CMK (cell line): ENCODE results near the gene RAI1.
"Not testable (repeated sequence)": the region's sequence is repeated elsewhere in the genome, so short reads cannot be mapped to it uniquely, and the experiment has no call there.

Experiments used
- DNase-seq: peaks from one replicate; pipeline ENCODE4 v3.0.0-alpha.2; 2010; ENCODE audit warnings: low read depth

Gene RAI1

DNA sequence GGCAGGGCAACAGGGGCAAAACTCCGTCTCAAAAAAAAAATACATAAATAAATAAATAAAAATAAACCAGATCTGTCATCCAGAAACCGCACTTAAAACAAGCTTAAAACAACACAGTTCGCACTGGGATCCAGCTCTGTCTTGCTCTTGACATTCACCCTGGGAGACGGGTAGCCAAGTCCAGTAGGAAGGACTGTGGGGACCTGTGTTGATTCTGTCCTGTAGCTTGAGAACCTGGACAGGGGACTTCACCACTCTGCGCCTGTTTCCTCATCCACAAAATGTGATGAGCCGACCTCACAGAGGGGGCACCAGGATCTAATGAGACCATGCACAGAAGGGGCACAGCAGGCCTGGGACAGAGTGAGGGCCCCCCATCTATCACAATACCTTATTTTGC, 1.5 kb upstream of the RAI1 start:
- no peak for DNase-seq

DNA sequence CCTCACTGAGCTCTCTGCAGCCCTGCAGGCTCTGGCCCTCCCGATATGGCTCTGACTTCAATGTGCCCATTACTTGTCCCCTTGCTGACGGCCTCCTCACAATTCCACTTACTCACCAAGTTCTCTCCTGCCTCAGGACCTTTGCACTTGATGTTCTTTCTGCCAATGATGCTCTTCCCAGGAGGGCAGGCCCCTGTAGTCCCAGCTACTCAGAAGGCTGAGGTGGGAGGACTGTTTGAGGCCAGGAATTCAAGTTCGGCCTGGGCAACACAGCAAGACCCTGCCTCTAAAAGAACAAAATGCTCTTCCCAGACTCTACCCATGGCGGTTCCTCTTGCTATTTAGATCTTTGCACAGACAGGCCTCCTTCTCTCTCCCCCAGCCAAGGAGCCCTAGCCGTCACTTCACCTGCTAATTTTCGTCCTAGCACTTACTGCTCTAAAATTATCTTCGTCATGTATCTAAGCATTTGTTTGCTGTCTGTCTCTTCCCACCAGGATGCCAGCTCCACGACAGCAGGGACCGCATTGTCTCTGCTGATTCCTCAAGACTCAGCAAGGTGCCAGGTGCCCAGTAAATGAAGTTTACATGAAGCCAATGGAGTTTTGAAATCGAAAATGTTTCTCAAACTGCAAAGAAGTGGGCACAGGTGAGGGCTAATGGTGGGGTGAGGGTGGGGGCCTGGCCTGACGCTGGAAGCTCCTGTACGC, 626 bp upstream of the RAI1 start:
- DNase-seq, result no peak

DNA sequence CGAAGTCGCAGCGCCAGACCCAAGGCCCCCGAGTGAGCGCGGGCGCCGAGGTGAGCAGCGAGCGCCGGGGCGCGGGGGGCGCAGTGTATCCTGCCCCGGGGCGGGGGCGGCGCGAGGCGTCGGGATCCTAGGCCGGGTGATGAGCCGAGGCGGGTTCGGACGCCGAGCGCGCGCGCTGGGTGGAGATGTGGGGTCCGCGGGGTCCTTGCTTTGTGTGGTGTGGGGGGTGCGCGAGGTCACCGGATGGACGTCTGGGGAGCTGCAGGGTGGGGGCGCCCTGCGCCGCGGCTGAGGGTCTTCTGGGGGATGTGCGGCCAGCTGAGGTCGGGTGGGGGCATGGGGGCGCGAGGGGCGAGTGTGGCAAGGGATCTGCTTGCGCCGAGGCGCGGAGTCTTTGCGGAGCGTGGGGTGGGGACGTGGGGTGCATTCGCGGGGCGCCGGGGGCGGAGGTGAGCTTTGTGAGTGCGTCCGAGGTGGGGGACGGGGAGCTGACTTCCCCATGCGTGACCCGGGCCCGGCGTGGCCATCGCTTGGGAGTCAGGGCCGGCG, 560 bp downstream of the RAI1 start:
- peak; percentile 50 for DNase-seq

DNA sequence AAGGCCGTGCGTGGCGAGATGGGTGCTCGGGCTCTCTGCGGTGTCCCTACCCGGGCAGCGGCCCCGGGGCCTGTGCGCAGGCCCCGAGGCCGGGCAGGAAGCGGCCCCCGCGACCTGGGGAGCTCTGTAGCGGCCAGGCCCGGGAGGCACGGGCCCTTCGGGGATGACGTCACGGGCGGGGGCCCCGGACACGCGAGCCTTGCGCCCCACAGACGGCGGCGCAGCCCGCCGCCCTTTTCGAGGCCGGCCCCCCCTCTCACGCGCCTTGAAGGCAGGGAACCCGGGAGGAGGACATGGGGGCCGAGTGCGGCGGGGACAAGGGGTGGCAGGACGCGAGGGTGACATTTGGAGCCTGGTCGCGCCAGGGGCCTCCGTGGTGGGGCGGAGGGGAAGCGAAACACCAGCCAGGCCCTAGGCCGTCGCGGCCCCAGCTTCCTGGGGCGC, 1.1 kb downstream of the RAI1 start:
- DNase-seq, result no peak

DNA sequence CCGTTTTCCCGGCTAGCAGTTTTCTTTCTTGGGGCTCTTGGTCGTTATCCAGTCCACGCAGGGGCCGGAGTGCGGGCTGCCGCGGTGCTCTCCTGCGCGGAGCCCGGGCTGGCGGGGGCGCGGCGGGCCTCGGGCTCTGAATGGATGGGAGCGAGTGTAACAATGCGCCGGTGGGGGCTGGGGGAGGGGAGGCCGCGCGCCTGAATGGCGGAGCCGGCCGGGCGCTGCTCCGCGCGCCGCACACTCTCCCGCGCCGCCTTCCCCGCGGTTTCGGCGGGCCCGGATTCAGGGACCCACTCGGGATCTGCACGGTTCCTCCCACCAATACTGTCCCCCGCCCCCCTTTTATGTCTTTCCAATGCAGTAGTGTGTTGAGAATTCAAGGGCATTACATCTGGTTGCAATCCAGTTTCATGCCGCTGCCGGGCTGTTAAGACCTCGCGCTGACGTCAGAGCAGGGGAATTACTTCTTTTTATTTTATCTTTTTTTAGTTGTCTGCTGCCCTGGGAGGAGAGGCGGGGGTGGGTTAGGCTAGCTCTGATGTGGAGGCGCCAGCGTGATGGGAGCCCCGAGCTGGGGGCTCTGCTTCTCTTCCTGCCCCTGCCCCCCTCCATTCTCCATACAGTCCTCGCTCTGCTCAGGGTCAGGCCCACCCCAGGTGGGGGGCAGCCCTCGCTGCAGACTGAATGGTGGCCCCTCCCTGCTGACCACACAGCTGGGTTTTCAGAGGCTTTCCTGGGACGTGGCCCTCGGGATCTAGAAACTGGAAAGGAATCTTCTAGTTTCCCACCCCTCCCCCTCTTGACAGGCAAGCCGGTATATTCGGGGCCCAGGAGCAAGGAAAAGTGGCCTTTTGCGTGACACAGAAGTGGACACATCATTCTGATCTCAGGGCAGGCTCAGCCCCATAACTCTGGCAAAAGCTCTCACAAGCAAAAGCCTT, 1.8 kb downstream of the RAI1 start:
- no peak for DNase-seq

DNA sequence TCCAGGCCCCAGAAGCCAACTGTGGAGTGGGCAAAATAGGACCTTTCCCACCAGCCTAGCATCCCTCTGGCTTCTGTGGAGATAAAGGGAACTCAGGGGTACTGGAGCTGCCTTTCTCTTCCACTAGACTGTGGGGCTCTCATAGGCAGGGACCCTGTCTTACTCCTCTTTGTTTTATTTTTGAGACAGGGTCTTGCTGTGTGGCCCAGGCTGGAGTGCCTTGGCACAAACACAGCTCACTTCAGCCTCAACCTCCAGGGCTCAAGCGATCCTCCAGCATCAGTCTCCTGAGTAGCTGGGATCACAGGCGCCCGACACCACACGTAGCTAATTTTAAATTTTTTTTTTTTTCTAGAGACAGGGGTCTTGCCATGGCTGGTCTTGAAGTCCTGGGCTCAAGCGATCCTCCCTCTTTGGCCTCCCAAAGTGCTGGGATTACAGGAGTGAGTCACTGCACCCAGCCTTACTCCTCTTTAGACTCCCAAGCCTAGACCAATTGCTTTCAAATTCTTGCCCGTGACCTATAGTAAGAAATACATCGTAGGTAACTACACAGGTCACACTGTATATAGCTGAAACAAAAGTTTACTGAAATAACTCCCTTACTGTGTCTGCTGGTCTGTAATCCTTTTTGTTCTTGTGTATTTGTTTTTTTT, 2.6 kb downstream of the RAI1 start:
- no peak for DNase-seq

DNA sequence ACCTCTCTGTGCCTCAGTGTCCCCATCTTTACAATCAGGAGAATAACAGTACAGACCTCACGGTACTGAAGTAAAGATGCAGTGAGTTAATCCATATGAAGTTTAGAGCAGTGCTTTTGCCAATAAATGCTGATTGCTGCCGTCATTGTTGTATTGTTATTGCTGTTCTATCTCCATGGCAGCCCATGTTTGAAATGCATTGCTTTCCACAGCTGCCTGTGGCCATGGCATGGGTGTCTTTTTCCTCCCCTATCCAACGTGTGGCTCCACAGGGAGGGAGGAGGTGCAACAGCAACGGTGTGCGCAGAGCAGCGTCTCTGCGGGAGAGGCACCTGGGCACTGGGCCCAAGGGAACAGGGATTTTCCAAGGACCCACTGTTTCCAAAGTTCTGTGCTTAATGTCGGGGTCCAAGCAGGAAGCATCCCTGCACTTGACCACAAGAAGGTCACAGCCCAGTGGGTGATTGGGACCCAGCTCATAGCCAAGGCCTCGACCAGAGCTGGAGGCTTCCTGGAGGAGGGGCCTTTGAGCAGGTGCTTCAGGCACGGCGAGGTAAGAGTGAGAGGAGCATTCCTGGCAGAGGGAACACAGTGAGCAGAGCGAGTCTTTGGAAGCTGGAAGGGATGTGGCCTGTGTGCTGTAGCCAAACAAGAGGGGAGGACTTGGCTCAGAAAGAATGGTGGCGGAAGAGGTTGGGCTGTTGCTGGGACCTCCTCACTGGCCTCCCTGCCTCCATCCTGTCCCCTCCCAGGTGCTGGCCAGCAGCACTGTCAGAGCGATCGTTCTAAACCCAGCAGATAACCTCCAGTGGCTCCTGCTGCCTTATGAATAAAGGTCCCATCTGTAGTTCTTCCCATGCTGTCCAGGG, 3.9 kb downstream of the RAI1 start:
- no peak for DNase-seq

DNA sequence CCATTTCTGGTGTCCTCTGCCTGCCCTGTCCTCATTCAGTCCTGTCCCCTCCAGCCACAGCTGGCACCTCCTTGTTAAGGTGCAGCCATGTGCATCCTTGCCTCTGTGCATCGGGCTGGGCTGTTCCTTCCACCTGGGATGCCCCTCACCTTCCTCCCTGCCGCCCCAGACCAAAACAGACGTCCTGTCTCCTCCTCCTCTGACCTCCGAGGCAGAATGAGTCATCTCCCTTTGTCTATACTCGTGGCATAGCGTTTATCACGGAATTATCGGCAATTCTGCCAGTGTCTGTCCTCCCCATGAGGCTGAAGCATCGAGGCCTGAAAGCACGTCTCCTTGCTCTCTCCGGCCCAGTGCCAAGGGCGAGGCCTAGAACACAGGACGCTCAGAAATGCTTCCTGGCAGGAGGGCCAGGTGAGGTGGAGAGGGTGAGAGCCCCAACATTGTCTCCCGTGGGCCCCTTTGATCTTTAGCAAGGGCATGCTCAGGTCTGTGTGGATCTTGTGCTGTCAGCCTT, 4.6 kb downstream of the RAI1 start:
- no peak for DNase-seq

DNA sequence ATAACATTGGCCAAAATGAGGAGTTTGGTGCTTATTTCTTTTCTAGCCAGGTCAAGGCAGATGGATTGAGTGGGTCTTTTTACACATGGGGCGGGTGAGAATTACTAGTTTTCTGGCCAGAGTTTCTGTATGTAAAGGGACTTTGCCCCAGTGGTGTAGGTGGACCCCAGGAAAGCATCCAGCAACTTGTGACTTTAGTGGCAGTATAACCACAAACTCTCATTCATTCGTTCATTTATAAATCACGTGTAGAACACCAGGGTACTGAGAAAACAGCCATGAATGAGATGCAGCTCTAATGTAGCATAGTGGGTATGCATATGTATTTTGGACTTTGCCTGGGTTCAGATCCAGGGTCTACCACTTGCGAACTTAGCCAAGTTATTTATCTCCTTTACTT, 8.1 kb downstream of the RAI1 start:
- DNase-seq, result no peak

DNA sequence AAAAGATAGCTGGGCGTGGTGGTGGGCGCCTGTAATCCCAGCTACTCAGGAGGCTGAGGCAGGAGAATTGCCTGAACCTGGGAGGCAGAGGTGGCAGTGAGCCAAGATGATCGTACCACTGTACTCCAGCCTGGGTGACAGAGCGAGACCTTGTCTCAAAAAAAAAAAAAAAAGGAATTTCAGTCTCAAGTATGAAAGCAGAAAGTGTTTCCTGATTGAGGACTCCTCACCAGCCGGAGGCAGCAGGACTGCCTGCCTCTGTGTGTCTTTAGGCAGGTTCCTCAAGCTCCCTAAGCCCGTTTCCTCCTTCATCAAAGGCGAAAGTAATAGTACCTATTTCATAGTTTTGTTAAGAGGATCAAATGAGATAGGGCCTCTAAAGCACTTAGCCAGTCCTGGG, 9.0 kb downstream of the RAI1 start:
- DNase-seq, result not testable (repeated sequence)

DNA sequence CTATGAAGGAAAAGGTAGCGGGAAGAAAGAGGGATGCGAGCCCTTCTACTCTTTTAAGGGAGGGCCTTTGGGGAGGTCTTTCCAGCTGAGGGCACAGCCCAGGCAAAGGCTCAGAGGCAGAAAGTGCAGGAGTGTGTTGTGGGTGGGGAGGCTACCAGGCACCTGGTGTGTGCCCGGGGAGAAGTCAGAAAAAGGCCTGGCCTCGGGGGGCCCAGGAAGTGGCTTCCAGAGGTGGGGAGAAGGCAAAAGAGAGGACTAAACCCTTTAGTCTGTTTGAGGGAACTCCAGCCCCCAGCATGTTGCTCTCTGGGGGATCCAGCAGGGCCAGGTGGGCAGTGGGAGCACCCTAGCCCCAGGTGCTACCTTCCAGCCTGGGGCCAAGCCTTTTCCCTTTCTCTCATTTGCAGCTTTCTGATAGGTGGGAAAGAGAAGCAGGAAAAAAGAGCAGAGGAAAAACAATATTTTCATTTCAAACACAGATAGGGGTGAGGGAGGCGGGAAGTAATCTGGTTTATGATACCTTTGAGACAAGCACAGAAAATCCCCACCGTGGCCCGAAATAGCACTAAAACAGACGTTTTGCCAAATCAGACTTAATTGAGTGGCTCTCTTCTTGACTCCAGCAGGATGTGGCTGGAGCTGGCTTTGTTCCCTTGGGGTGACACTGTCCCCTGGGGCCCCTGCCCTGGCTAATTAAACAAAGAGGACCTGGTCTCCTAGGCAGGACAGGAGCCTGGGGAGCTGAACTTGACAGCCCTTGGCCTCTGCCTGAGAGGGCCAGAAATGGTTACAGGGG, 10.4 kb downstream of the RAI1 start:
- DNase-seq, result no peak

DNA sequence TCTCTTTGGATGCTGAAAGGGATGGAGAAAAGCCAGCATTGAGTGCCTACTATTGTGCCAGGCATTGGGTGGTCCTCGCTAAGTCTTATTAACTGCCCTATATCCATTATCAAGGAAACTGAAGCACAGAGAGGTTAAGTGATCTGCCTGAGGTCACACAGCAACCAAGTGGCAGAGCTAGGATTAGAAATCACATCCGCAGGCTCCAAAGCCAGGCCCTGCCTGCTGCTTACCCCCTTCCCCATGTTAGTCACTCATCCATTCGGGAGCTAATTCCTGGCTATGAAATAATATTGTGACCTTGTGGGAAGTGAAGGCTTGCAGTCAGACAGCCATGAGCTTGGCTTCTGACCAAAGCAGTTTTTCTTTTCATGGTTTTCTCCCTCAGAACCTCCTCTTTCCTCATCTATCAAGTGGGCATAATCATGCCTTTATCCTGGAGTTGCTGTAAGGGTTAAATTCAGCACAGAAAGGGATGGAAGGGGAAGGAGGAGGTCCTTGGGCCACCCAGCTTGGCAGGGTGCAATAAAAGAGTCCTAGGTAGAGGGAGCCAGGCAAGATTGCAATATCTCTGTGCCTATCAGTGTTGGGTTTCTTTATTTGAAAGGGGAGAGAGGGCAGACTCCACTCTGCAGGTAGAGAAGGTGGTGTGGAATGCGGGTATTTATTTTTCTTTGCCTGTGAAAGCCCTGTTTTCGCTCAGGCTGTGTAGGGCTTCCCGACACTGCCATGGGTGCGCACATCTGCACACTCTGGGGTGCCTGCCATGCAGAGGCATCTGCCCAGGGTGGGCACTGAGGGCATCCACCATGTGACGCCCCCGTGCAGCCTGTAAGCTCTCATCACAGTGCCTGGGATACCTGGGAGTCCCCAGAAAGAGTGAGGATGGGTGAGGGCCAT, 11.3 kb downstream of the RAI1 start:
- no peak for DNase-seq

DNA sequence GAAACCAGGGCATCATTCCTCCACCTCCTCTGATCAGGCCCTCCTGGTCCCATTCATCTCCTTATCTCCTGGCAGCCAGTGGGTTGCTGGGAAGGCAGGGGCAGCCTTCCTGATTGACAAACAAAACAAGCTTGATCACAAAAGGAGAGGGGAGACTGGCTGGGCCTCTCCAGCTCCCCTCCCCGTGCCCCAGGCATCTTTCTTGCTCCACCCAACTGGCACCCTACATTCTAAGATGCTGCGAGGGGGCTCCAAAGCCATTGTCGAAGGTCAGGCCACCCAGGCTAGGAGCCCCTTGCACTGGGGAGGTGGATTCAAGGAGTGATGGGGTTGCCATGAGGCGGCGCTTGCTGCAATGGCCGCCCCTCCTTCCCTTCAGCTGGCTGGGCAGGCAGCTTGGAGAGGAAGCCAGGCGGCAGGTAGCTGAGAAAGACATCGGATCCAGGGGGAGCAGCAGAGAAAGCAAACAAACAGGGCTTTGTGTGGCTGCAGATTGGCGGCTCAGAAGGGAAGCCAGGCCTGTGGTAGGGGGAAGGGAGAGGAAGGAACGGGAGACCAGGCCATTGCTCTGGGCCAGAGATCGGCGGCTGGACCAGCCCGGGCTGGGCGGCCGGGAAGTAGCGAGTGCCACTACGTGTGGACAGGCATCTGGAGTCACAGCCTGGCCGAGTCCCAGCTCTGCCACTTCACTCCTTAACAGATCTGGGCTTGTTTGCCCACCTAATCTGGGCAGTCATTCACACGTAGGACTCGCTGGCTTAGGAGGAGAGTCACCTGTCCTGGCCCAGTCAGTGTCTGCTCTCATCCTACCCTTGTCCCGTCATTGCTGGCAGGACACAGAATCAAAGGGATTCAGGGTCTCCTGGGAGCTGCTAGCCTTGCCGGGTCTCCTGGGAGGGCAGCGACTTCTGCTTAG, 12.3 kb downstream of the RAI1 start:
- DNase-seq, result no peak

DNA sequence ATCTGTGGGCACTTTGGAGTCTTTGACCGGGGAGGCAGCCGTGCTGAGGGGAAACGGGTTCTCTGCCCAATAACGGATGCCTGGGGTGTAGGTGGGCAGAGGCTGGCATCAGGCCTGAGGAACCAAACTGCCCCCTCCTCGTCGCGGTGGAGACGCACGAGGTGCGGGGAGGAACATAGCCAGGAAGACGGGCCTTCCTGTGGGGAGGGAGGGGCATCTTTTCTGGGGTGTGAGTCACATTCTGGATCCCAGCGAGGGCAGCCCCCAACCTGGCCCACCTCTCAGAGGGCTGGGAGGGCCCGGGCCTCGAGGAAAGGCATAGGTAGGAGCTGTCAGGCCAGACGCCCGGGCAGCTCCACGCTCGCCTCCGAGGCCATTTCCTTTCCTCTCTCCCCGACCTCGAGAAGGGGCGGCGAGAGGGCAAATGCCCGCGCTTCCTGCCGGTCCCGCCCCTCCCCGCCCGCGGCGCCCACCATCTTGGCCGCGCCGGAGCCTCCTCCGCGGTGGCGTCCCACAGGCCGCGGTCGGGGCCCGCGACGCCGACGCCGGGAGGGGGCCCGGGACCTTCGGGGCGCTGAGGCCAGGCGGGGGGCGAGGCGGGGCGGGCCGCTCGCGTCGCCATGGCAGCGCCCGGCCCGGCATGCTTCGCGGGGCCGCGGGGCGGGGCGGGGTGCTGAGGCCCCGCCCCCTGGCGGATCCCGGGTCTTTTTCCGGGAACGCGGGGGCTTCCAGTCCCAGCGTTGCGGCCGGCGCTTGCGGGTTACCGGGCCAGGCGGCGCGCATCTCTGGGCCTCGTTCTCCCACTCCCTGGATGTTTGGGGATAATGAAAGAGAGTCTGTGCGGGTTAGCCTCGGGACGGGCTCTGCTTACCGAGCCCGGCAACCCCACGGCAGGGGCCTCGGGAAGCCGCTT, 13.2 kb downstream of the RAI1 start:
- peak; percentile 48 for DNase-seq

DNA sequence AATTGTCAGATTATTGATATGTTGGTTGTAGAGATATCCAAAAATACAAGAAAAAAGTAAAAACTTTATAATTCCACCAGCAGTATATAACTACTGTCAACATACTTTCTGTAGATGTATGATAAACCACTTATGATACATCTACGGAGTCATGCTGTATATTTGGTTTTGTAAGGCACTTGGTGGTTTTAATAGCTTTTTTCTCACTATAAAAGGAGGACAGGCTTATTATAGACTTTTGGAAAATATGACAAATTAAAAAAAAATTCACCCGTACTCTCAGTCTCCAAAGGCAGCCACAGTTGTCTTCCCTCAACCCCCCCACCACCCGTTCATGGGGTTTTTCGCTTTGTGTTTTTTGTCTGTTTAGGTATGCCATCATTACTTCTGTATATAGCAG, 14.8 kb downstream of the RAI1 start:
- no peak for DNase-seq

DNA sequence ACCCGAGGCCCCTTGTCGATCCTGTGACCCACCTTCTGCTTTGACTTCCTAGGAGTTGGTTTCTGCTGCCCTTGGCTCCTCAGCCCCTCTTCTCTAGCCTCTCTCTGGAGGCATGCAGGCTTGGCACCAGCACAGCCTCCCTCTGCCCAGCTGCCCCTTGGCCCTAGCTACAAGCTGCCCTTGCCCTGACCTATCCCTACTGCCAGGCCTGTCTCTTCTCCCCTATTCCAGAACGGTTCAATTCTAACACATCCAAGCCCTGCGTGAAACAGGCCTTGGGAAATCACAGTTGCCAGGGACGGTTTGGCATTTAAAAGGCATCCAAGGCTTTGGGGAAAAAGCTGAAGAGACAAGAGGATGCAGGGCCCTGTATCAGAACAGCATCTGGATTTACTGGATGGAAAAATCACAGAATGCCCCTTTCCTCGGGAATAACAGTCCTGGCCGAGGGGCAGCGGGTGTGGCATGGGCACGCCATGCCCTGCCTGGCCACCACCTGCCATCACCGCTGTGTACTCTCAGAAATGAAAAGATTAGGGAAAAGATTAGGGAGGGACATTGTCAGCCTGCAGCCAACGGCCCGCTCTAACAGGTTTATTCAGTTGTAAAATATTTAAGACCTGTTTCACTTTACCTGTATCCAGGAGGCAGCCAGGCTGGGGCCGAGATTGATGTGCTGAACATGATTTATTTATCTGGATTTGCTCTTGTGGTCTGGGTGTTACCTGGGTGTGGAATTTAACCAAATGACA, 15.8 kb downstream of the RAI1 start:
- DNase-seq, result no peak
